GM18511 (cell line): ENCODE data around the gene MAML2.

Source experiments
- ATAC-seq: cut with Tn5 transposase; IDR thresholded peaks from one replicate; pipeline ENCODE4 v1.9.1; 2021; ENCODE audit warnings: mild to moderate bottlenecking, moderate library complexity; ENCODE audit not compliant: unreplicated experiment

The MAML2 gene

DNA sequence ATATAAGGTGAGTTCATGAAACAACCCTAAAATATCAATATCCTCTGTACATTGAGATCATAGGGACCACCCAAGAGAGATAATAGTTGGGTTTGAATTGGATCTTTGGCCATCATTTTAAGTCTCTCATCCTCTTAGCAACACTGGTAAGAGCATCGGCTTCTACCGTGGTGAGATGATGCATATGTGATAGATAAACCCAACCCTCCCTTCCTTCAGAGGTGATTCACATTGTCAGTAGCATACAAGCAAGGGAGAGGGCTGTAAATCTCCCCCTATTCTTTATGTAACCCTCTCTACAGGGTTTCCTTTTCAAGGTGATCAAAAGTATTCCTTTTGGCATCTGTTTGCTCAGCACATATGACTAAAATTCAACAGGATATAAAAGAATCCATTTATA lies 316.7 kb downstream of the MAML2 start:
- no peak for ATAC-seq

DNA sequence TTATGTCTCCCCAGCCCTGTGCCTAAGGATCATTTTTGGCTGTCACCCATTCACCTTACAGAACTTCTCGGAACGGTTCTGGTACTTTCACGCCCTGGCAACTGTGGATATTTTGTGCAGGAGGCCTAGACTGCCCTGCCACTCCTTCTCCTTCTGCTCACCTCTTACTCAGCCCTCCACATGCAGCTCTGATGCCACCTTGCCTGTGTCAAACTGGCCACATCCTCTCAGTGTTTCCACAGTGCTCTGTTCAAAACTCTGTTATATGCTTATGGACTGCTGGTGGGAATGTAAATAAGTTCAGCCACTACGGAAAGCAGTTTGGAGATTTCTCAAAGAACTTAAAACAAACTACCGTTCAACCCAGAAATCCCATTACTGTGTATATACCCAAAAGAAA lies 318.3 kb downstream of the MAML2 start:
- ATAC-seq = no peak

DNA sequence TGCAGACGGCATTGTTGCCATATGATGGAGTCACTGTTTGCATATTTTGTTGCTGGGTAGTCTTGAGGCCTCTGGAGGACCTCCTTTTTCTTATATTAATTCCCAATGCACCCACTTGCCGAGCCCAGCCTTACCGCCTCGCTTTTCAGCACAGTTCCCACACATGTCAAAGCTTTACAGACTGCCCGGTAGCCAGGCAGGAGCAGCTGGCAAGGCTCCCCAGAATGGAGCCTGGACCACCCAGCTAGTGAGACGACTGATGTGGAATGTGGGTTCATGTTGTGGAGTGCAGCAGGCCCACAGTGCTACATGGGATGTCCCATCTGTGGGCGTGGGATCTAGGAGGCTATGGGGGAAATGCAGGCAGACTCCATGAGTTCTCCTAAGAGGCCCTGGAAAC lies 319.7 kb downstream of the MAML2 start:
- ATAC-seq = no peak

DNA sequence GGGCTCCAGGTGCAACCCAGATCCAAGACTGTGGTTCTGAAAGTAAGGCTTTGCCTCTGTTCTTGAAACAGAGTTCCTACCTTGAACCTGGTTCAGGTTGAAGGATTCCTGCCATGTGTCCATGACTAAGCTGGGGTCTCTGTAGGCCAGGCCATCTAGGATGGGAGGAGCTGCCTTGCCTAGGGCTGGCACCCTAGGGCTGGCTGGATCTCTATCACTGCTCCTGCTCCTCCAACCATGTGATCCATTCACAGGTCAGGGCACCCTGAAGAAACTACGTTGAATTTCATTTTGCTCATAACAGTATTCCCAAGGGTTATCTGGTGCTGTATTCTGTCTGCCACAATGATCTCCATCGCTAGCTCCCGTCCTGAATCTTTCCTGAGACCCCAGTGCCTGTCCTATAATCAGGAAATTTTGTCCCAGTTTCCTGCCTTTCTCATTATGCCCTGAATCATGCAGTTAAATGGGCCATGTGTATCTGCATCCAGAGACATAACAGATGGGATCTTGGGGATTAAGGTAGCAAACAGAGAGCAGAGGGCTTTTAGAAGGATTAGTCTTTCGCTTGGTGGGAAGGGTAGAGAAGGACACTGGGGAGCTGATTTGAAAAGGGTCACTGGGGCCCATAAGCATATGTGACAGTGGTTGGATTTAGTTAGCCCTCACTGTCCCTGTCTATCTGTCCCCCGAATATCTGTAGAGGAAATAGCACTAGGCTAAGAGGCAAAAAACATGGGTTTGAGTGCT lies 320.9 kb downstream of the MAML2 start:
- ATAC-seq = no peak

DNA sequence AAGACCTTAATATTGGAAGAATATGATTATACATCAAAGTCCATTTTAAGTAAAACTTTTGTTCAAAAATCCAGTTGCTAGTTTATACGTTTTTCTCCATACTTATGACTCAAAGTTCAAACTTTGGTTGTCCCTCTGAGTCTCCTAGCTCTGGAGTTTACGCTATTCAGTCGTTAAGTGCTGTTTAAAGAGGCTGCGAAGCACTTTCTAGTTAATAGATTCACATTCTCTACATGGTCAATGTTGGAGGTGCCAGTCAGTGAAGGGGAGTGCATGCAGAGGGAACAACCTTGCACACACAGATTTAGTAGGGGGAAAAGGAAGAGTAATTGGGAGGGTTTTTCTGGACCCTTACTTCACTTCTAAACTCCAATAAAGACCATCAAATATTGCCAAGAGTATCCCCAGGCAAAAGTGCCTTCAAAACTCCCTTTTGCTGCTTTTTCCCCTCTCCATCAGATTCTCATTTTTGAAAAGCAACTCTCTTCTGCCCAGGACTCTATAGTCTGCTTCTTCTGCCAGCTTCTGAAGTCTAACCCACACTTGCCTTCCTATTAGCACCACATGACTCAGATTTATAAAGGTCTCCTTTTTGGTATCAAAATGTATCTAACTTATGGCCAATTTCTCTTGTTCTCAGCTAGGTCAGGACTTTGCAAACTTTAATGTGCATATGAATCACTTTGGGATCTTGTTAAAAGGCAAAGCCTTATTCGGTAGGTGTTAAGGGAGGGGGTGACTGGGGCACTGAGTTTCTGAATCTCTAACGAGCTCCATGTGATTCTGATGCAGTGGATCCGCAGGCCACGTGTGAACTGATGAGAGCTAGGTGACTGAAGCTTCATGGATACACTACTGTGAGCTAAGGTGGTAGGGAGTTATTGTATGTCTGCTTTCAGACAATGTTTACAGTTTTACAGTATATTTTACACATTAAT lies 322.9 kb downstream of the MAML2 start:
- ATAC-seq = no peak

DNA sequence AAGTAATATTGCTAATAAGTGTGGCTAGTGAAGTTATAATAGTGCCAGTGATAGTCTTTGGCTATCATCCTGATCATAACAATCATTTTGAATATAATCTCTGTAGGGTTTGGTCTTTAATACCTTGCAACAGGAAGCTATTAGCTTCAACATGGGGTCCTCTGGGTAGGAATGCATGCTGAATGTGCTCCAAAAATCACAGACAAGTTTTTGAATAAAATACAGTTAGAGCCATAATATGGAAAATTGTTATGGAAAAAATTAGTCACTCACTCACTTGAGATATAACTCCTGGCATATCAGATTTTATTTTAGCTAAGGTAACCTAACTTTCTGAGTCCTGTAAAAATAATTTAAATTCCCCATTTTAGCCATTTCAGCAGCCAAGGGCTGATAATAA lies 323.7 kb downstream of the MAML2 start:
- no peak for ATAC-seq

DNA sequence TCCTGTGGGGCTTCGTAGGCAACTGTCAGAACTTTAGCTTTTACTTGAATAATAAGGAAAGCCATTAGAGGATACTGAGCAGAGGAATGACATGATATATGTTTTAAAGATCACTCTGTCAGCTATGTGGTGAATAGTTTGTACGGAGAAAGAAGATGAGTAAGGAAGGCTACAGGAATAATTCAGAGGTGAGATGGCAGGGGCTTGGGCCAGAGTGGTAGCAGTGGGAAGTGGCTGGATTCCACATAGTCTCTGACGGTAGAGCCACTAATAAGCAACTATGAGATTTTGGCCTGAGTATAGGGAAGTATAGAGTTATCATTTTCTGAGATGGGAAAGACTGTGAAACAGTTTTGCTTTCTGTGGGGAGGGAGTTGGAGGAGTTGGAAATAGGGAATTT lies 325.1 kb downstream of the MAML2 start:
- no peak for ATAC-seq

DNA sequence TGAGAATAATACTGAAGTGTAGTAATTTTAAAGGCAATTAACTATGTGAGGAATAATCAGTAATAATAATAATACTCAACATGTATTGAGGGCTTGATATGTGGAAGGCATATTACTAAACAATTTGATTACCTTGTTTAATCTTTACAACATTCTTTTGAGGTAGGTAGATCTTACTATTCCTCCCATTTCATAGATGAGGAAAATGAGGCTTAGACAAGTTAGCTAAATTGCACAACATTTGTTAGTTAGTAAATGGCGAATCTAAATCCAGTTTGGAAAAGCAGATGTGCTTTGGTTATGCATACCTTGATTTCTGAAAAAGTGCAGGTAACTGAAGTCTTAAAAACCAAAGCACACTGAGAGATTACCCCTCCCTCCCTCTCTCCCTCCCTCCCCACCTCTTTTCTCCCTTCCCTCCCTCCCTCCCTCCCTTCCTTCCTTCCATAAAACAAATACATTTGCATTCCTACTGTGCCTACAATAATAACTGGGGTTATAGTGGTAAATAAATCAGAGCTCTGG lies 326.0 kb downstream of the MAML2 start:
- no peak for ATAC-seq

DNA sequence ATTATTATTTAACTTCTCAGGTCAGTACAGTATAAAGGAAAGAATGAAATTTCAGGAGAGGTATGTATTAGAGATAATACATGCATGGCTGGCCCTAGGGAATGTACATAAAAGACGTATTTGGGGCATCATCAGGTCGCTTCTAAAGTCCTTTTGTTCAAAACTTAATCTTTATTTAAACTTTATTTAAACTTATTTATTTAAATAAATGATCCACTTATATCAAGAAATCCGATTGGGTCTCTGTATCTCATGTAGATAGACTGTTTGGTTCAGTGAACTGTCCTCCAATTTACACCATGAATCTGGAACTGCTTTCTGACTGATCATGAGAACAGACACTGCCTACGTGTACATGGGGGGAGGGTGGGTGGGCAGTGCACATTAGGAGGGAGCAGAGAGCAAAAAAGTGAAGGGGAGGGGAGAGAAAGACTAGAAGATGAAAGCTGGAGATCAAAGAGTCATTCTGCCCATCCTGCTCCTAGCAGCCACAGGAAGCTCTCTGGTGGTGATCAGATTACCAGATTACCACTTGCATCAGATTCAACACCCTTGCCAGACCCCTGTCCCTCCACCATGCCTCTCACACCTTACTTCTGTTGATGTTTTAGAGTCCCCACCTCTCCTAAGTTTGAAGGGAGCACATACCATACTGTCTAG lies 327.0 kb downstream of the MAML2 start:
- ATAC-seq = no peak

DNA sequence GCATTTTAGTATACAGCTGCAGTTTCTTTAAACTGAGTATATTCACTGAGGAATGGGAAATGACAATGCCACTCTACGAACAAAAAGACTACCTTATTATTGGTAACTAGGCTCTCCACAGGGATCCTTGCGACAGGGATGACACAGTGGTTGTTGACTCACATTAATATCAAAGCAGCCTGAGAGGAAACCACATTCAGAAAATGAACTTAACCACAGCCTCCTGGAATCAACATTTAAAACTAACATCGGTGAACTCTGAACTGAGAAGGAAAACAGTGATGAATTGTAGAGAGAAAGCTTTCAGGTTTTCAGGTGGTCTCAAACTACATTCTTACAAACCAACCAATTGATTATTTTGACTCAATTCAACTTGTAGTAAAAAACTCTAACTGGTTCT lies 328.8 kb downstream of the MAML2 start:
- peak; percentile 48 for ATAC-seq

DNA sequence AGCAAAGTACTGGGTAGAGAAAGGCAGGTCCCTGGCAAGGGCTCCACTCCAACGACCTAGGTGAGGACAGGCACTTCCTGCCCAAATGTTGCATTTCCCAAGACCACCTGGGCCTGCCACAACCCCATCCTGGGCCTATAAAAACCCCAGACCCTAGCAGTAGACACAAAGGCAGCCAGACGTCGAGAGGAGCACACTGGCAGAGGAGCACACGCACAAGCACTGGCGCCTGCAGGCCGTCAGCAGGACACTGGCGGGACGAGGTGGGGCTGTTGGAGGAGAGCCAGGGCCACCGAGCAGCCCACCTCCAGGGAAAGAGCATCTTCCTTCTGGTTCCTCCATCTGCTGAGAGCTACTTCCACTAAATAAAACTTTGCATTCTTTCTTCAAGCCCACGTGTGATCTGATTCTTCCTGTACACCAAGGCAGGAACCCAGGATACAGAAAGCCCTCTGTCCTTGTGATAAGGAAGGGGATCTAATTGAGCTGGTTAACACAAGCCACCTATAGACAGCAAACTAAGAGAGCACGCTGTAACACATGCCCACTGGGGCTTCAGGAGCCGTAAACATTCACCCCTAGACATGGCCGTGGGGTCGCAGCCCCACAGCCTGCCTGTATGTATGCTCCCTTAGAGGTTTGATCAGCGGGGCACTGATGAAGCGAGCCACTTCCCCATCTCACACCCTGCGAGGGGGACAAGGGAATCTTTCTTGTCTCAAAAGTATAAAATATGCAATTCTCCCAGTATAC lies 329.4 kb downstream of the MAML2 start:
- ATAC-seq = no peak

DNA sequence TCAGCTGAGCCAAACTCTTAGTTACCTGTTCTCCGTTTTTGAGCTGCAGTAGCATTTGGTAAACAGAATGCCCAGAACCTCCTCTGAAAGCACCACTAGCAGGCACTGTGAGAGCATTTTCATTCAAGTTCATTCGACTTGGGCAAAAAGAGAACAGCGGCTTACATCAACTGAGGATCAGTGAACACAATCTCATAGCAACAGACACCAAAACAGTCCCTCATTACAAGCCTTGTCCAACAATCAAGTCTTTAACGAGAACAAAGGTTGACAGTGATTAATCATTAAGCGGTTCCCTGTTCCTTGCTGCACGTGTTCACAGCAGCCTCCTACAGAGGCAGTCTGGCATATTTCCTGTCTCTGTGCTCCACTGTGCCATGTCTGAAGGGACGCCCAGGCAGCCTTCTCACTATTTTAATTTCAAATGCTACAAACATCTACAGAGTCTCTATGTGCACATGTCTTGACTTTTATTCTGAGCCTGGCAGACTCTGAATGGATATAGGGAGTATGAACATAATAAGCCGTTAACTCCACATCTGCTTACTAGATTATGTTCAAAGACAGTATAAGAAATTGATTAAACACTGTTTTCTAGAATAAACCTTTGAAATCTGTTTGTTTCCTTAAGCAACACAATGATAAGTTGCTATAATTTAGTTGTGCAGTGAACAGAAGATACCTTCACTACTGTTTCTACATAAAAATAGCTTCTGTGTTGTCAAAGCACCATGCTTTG lies 330.7 kb downstream of the MAML2 start:
- ATAC-seq = peak; percentile 93

DNA sequence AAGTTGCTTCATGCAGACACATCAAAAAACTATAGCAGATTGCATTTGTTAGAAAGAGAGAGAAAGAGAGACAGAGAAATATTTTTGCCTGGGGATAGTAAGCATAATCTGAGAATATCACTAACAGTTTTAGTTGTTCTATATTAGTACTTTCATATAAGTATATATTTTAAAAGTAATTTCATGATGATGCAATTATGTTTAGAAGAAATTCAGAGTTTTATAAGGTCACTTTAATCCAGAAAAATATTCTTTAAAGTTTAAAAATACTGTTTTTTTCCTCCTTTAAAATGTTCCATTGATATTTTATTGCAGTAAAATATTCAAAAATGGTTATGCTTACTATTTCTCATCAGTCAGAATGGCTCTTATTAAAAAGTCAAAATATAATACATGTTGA lies 332.3 kb downstream of the MAML2 start:
- no peak for ATAC-seq

DNA sequence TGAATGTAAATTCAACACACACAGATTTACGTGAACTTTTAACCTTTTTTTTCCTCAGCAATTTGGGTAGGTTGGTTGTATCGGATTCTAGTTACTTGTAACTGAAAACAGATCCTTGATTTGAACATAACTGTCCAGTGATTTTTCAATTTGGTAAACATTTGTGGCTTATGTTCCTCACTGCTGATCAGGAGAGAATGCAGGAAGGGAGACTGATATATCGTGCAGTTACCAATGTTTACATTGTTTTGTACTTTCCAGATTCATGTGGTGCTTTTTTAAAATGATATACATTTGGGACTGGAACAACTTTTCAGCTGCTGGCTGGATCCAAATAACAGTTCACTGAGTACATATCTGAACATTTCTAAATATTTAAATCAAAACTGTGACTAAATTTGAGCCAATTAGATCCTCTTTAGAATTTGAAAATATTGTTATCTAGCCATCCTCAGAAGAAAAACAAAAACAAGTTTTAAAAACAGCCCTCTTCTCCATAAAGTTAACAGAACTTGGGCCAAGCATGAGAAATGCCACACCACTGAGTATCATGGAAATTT lies 334.8 kb downstream of the MAML2 start:
- no peak for ATAC-seq

DNA sequence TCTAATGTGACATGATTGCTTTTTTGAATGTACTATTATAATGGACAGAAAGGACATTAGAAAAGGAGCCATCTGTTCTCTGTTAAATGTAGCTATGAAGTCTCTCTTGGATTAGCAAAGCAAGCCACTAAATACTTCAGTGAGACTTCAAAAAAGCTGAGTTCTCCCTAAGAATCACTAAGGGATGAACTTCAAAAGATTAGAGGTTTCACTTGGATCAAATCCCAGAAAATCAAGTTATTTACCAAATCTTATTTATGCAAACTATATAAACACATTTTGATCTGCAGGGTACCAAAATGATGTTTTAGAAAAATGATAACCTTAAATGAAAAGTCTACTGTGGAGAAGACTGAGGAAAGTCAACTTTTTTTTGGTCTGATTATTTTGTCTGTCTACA lies 337.0 kb downstream of the MAML2 start:
- ATAC-seq = no peak

DNA sequence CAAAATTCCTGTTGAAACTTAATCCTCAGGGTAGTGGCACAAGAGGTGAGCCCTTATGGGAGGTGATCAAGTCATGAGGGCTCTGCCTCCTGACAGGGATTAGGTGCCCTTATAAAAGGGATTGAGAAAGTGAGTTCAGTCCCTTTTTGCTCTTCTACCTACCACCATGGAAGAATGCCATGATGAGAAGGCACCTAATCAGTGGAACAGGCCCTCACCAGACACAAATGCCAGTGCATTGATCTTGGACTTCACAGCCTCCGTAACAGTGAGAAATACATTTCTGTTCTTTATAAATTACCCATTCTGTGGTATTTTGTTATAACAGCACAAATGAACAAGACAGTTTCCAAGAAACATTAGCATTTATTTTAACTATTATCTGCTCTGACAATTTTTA lies 338.1 kb downstream of the MAML2 start:
- no peak for ATAC-seq

DNA sequence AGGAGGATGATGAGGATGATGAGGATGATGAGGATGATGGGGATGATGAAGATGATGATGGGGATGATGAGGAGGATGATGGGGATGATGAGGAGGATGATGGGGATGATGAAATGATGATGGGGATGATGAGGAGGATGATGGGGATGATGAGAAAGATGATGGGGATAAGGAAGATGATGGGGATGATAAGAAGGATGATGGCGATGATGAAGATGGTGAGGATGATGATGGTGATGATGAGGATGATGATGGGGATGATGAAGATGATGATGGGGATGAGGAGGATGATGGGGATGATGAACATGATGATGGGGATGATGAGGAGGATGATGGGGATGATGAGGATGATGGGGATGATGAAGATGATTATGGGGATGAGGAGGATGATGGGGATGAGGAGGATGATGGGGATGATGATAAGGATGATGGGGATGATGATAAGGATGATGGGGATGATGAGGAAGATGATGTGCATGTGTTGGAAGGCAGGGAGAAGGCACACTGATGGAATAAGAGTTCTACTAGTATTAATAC lies 340.2 kb downstream of the MAML2 start:
- ATAC-seq = no peak

DNA sequence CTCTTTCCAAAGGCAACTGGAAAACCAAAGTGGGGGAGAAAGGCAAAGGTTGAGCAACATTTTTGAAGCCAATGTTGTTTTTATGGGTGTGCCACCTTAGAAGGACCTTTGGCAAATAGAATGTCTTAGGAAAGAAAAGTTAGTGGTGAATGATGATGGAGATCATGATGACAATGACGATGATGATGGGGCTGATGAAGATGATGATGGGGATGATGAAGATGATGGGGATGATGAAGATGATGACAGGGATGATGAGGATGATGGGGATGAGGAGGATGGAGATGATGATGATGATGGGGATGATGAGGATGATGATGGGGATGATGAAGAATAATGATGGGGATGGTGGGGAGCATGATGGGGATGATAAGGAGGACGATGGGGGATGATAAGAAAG lies 340.7 kb downstream of the MAML2 start:
- ATAC-seq = no peak

DNA sequence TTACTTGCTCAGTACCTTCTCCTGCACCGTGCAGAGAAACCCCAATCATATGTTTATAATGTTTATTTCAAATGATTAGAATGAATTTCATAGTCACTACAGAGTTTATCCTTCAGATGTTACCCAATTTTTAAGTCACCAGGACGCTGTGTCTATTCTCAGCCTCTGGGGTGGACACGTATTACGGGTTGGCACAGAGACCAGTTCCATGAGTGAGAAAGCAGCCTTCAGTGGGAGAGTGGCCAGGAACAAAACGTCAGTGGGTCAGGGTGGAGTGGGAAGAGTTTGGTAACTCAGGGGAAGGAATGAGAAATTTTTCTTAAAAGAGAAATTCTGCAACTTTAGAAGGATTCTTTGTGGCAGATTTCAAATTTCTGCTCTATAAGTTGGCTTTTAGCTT lies 342.0 kb downstream of the MAML2 start:
- no peak for ATAC-seq
